Lung (tissue), 12 donors: Measurements from ENCODE around the gene TENT5C. TPM values are rescaled to one million over a fixed set of nuclear protein-coding genes. Genes with fewer than 3 reads are reported as not detected.

Experiments
- ATAC-seq: fragments of 200-7000 bp; cut with Tn5 transposase; one replicate; pipeline ENCODE4 v1.9.1; 2020; ENCODE audit warnings: moderate number of reproducible peaks; ENCODE audit not compliant: insufficient read depth, low FRiP score
- DNase-seq, 3 donors: peaks; one replicate each; pipeline ENCODE4 v3.0.0-alpha.2; 2013 to 2017
- H3K27ac ChIP-seq, 2 donors: one replicate each; pipeline ENCODE4 v1.5.1; 2013; ENCODE audit warnings: mild to moderate bottlenecking in 2 of 2, moderate library complexity in 2 of 2, control low read depth in 1 of 2, inconsistent platforms in 1 of 2, low read depth in 1 of 2, low read length in 1 of 2
- H3K27me3 ChIP-seq, 3 donors: one replicate each; pipeline ENCODE4 v1.5.1; 2013; ENCODE audit warnings: low read length in 2 of 3; ENCODE audit not compliant: control insufficient read depth in 3 of 3, insufficient read depth in 3 of 3
- H3K36me3 ChIP-seq, 4 donors: one replicate each; pipeline ENCODE4 v1.5.1; 2013; ENCODE audit warnings: low read length in 4 of 4, mild to moderate bottlenecking in 1 of 4, moderate library complexity in 1 of 4; ENCODE audit not compliant: control insufficient read depth in 4 of 4, insufficient read depth in 4 of 4
- H3K4me1 ChIP-seq, 5 donors: one replicate each; pipeline ENCODE4 v1.5.1; 2013; ENCODE audit warnings: low read length in 5 of 5, mild to moderate bottlenecking in 2 of 5, moderate library complexity in 1 of 5; ENCODE audit not compliant: control insufficient read depth in 5 of 5, insufficient read depth in 5 of 5
- H3K4me3 ChIP-seq: one replicate; pipeline ENCODE4 v1.5.1; 2013; ENCODE audit warnings: mild to moderate bottlenecking, control low read depth, moderate library complexity
- H3K9ac ChIP-seq, 2 donors: one replicate each; pipeline ENCODE4 v1.5.1; 2013; ENCODE audit warnings: low read length in 2 of 2, control low read depth in 1 of 2; ENCODE audit not compliant: insufficient read depth in 1 of 2
- H3K9me3 ChIP-seq, 4 donors: one replicate each; pipeline ENCODE4 v1.5.1; 2013; ENCODE audit warnings: low read length in 3 of 4, mild to moderate bottlenecking in 1 of 4, moderate library complexity in 1 of 4; ENCODE audit not compliant: control insufficient read depth in 4 of 4, insufficient read depth in 3 of 4
- CTCF ChIP-seq: IDR thresholded peaks from 2 replicates; pipeline ENCODE4 v1.5.1; 2012; ENCODE audit warnings: mild to moderate bottlenecking; ENCODE audit errors: control extremely low read depth, extremely low read depth
- WGBS, 2 donors: extraction: QIAGEN DNeasy Blood & Tissue Kit; methylation state at CpG; one replicate each; pipeline ENCODE4 v1.1.7; 2013; 5-methylcytosine and 5-hydroxymethylcytosine counted together
- polyA plus RNA-seq, 2 donors: library from polyadenylated mRNA; stranded (reverse); fragments of 200-250 nt; gene quantifications; one replicate each; pipeline ENCODE4 v1.2.1, GENCODE V29; 2013
- total RNA-seq, 2 donors: library from RNA; depleted of rRNA in 1 of 2; stranded (reverse); fragments of >200 nt in 1 of 2; gene quantifications; one replicate each; pipeline ENCODE4 v1.2.1, GENCODE V29; 2014 to 2021
- donor health status: control.
- donor health status: control.
- donor health status: Bipolar disorder and iron deficiency.
- donor health status: healthy.
- donor health status: DM: yes; HTN: yes; CAD: no.

TENT5C gene
- total and polyA plus RNA-seq, 4 donors = 2.7 to 39.0 (median 17.5) TPM

- 91 to 92% methylated on average over 4 of the region's 4 CpGs for WGBS, 2 donors
- H3K27me3 ChIP-seq = no peaks in the 10 kb centered on the region
Measured at GRCh38 chr1:117651616-117652015, 45.8 kb downstream of the TENT5C start.

GRCh38 chr1:117652421-117652820, 46.6 kb downstream of the TENT5C start:
- Histone ChIP-seq H3K36me3 (no peaks in the 10 kb centered on the region), H3K27me3 (peaks cover 0 to 3% (median 0%) of the 10 kb centered on the region in 3 donors), H3K4me3 (no peak overlapping the region), H3K27ac (no peak overlapping the region), H3K9ac (no peak overlapping the region), H3K9me3 (peaks cover 0 to 3% (median 0%) of the 10 kb centered on the region in 4 donors), H3K4me1 (peaks cover 0 to 19% (median 0%) of the 10 kb centered on the region in 5 donors)
- no peak for TF ChIP-seq CTCF
- 89 to 94% methylated on average over 2 of the region's 2 CpGs for WGBS, 2 donors
- DNase-seq = no peak
- no peak for ATAC-seq

More at GRCh38 chr1:117651616-117652015, 45.8 kb downstream of the TENT5C start:
- no peak overlapping the region for H3K9ac ChIP-seq
- H3K36me3 ChIP-seq = no peaks in the 10 kb centered on the region
- H3K4me1 ChIP-seq = peaks cover 0 to 17% (median 0%) of the 10 kb centered on the region in 5 donors
- no peak for TF ChIP-seq CTCF
- peaks cover 0 to 3% (median 0%) of the 10 kb centered on the region in 4 donors for H3K9me3 ChIP-seq
- no peak for ATAC-seq
- no peak overlapping the region for H3K27ac ChIP-seq
- no peak for DNase-seq
- no peak overlapping the region for H3K4me3 ChIP-seq

GRCh38 chr1:117653195-117653594, 47.3 kb downstream of the TENT5C start:
- Histone ChIP-seq H3K27ac (no peak overlapping the region), H3K36me3 (no peaks in the 10 kb centered on the region), H3K4me3 (no peak overlapping the region), H3K27me3 (peaks cover 0 to 3% (median 0%) of the 10 kb centered on the region in 3 donors), H3K9me3 (peaks cover 0 to 3% (median 0%) of the 10 kb centered on the region in 4 donors), H3K9ac (no peak overlapping the region), H3K4me1 (peaks cover 0 to 19% (median 0%) of the 10 kb centered on the region in 5 donors)
- WGBS, 2 donors = 97 to 98% methylated on average over 4 of the region's 4 CpGs
- no peak for ATAC-seq
- DNase-seq = no peak
- TF ChIP-seq CTCF = no peak
